Kidney (tissue), 14 donors: Measurements from ENCODE around the gene PPP1R13L. TPM values are rescaled to one million over a fixed set of nuclear protein-coding genes. Genes with fewer than 3 reads are reported as not detected.

Experiments
- DNase-seq, 5 donors: peaks; one replicate each; pipeline ENCODE4 v3.0.0-alpha.2; 2013 to 2020
- FAIRE-seq: peaks from 2 replicates; lab custom pipeline; 2012; peaks lifted over from hg19 to GRCh38; lab: Jason Lieb, UNC
- H3K27ac ChIP-seq, 2 donors: one replicate each; pipeline ENCODE4 v1.7.0; 2013; ENCODE audit warnings: low read depth in 2 of 2, low read length in 2 of 2, inconsistent platforms in 1 of 2
- H3K27me3 ChIP-seq: one replicate; pipeline ENCODE4 v1.7.1; 2013; ENCODE audit warnings: low read length, inconsistent platforms; ENCODE audit not compliant: control insufficient read depth, insufficient read depth
- H3K36me3 ChIP-seq, 3 donors: one replicate each; pipeline versions ENCODE4 v1.7.0 to v1.7.1; 2013; ENCODE audit warnings: low read length in 3 of 3, control low read depth in 1 of 3, inconsistent platforms in 1 of 3; ENCODE audit not compliant: insufficient read depth in 3 of 3, control insufficient read depth in 2 of 3
- H3K4me1 ChIP-seq, 3 donors: one replicate each; pipeline versions ENCODE4 v1.7.0 to v1.7.1; 2013; ENCODE audit warnings: low read length in 3 of 3, inconsistent platforms in 1 of 3, low read depth in 1 of 3; ENCODE audit not compliant: control insufficient read depth in 2 of 3, insufficient read depth in 2 of 3
- H3K4me3 ChIP-seq, 3 donors: one replicate each; pipeline versions ENCODE4 v1.7.0 to v1.8.1; 2013; ENCODE audit warnings: low read length in 3 of 3, control low read depth in 1 of 3, inconsistent platforms in 1 of 3
- H3K9ac ChIP-seq, 3 donors: one replicate each; pipeline versions ENCODE4 v1.7.0 to v1.7.1; 2013; ENCODE audit warnings: low read length in 3 of 3, control low read depth in 1 of 3, inconsistent platforms in 1 of 3
- H3K9me3 ChIP-seq, 3 donors: one replicate each; pipeline versions ENCODE4 v1.7.0 to v1.7.1; 2013; ENCODE audit warnings: low read length in 3 of 3, control low read depth in 1 of 3, inconsistent platforms in 1 of 3; ENCODE audit not compliant: control insufficient read depth in 2 of 3, insufficient read depth in 1 of 3
- intact Hi-C: fragments of 100-400 bp; cut with DNase I; formaldehyde crosslinking; loops from one replicate; pipeline ENCODE4 v1.11.1; 2022
- polyA plus RNA-seq: library from polyadenylated mRNA; stranded (reverse); fragments of 350-450 nt; fragmentation: Illumina TruSeq; extraction: RNeasy Lipid Tissue Mini Kit (QIAGEN cat#74804); gene quantifications from one replicate; pipeline ENCODE4 v1.2.3, GENCODE V29; 2014; ENCODE audit warnings: low read depth, low replicate concordance; ENCODE audit not compliant: insufficient read depth
- total RNA-seq: library from RNA; stranded (reverse); fragmentation: NEBNext Ultra II Directional; extraction: Animal tissue kit (Norgen Biotek cat#: 25700); gene quantifications from one replicate; pipeline ENCODE4 v1.2.1, GENCODE V29; 2021
- TF ChIP-seq, protein P1 (sequence below): IDR thresholded peaks from 3 replicates; pipeline ENCODE4 v1.5.1; 2012; ENCODE audit warnings: mild to moderate bottlenecking, moderate library complexity, borderline replicate concordance; ENCODE audit not compliant: insufficient read depth; ENCODE audit errors: extremely low read depth
- donor health status: control.
- donor health status: control.
- donor health status: control.
- donor health status: control.
- donor health status: control.
- donor health status: DM: yes; HTN: yes; CAD: no.
- donor health status: Normal renal cell carcinoma (clear cell type).

The PPP1R13L gene
- total and polyA plus RNA-seq, 2 donors from 2014 or later: 21.4 to 32.4 TPM

DNA sequence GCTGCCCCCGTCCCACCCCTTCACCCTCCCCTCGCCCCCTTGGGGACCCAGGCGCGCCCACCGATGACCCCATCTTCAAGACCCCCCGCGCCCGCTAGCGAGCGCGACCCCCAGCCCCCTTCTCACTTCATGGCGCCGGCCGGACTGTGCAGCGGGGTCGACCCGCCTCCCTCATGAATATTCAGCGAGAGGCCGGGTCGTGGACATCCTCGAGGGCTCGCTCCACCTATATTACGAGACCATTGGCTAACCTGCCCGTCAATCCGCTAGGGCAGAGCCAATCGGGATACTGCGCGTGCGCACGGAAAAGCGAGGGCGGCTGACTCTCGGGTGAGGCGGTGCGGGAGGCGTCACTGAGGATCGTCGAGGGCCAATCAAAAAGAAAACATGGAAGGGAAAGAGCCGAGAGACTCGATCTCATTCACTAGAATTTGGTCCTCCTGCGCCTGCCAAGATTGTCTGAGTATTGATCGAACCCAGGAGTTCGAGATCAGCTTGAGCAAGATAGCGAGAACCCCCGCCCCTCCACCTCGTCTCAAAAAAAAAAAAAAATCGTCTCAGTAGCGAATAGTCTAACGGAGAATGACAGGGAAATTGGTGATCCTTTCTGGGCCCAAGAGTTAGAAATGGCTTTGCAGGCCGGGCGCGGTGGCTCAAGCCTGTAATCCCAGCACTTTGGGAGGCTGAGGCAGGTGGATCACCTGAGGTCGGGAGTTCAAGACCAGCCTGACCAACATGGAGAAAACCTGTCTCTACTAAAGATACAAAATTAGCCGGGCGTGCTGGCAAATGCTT lies 34.3 kb downstream of the PPP1R13L start, which contains the start of gene ERCC2:
TSS of gene ERCC2 (minus strand) at position 164 of the 795 bp plus-strand sequence. CDS start at position 131, 33 bp downstream.
- no peaks in the 10 kb centered on the region for H3K9me3 ChIP-seq
- intact Hi-C loops: no loop called here
- H3K27ac ChIP-seq: peak within 1 kb of the TSS; percentile 57 to 73
- H3K9ac ChIP-seq: peak within 1 kb of the TSS; percentile 51 to 69 (median 67)
- peak within 1 kb of the TSS; percentile 74 to 84 (median 75) for H3K4me3 ChIP-seq
- H3K27me3 ChIP-seq: no peaks in the 10 kb centered on the region
- H3K4me1 ChIP-seq: no peaks in the 10 kb centered on the region
- peak; percentile 99 to 100 (median 100) for DNase-seq
- FAIRE-seq: peak; percentile 93
- TF ChIP-seq, protein P1, sequence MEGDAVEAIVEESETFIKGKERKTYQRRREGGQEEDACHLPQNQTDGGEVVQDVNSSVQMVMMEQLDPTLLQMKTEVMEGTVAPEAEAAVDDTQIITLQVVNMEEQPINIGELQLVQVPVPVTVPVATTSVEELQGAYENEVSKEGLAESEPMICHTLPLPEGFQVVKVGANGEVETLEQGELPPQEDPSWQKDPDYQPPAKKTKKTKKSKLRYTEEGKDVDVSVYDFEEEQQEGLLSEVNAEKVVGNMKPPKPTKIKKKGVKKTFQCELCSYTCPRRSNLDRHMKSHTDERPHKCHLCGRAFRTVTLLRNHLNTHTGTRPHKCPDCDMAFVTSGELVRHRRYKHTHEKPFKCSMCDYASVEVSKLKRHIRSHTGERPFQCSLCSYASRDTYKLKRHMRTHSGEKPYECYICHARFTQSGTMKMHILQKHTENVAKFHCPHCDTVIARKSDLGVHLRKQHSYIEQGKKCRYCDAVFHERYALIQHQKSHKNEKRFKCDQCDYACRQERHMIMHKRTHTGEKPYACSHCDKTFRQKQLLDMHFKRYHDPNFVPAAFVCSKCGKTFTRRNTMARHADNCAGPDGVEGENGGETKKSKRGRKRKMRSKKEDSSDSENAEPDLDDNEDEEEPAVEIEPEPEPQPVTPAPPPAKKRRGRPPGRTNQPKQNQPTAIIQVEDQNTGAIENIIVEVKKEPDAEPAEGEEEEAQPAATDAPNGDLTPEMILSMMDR: no peak
- no peaks in the 10 kb centered on the region for H3K36me3 ChIP-seq

- no peak overlapping the region for H3K4me3 ChIP-seq
- intact Hi-C loops: no loop called here
- FAIRE-seq (no peak), DNase-seq (no peak)
- H3K27me3 ChIP-seq: no peaks in the 10 kb centered on the region
- TF ChIP-seq, protein P1: no peak
- H3K36me3 ChIP-seq: no peaks in the 10 kb centered on the region
- no peak overlapping the region for H3K9ac ChIP-seq
- H3K9me3 ChIP-seq: no peaks in the 10 kb centered on the region
- H3K4me1 ChIP-seq: no peaks in the 10 kb centered on the region
- no peak overlapping the region for H3K27ac ChIP-seq
These were observed 36.0 kb downstream of the PPP1R13L start for GRCh38 chr19:45368737-45369340.

- H3K27me3 ChIP-seq: no peaks in the 10 kb centered on the region
- TF ChIP-seq, protein P1: no peak
- no peak for DNase-seq
- H3K9ac ChIP-seq: no peak overlapping the region
- no peak overlapping the region for H3K4me3 ChIP-seq
- no peak overlapping the region for H3K27ac ChIP-seq
- no peaks in the 10 kb centered on the region for H3K36me3 ChIP-seq
- no peak for FAIRE-seq
- no peaks in the 10 kb centered on the region for H3K9me3 ChIP-seq
- no peaks in the 10 kb centered on the region for H3K4me1 ChIP-seq
- intact Hi-C loops: no loop called here
These were observed 36.7 kb downstream of the PPP1R13L start for GRCh38 chr19:45368127-45368526.
